ENCODE data around the gene MAPK8. TPM values are rescaled to one million over a fixed set of nuclear protein-coding genes. Genes with fewer than 3 reads are reported as not detected.

Gene MAPK8
- total RNA-seq, 1 donor from 2014 or later = 56.6 TPM

- H3K27ac Mint-ChIP-seq (ENCODE audit: unreplicated experiment) = no peak overlapping the region
- H3K9me3 Mint-ChIP-seq = peaks cover 3% of the 10 kb centered on the region
- no peak for TF ChIP-seq CTCF (conservative IDR thresholded peaks at IDR 0.05)
- H3K4me3 Mint-ChIP-seq = no peak overlapping the region
- peaks cover 8% of the 10 kb centered on the region for H3K36me3 Mint-ChIP-seq (ENCODE audit: low read depth)
- H3K27me3 Mint-ChIP-seq (ENCODE audit: low read depth) = no peaks in the 10 kb centered on the region
- peaks cover 24% of the 10 kb centered on the region for H3K4me1 Mint-ChIP-seq
- DNase-seq (ENCODE audit: low read depth, low spot score) = no peak
These were observed 54.7 kb downstream of the MAPK8 start for GRCh38 chr10:48361176-48361575.

- no peaks in the 10 kb centered on the region for H3K9me3 Mint-ChIP-seq
- no peaks in the 10 kb centered on the region for H3K36me3 Mint-ChIP-seq (ENCODE audit: low read depth)
- no peak overlapping the region for H3K4me3 Mint-ChIP-seq
- peaks cover 24% of the 10 kb centered on the region for H3K4me1 Mint-ChIP-seq
- peak; percentile 81 for TF ChIP-seq CTCF (conservative IDR thresholded peaks at IDR 0.05)
- peak; percentile 5 for DNase-seq (ENCODE audit: low read depth, low spot score)
- no peaks in the 10 kb centered on the region for H3K27me3 Mint-ChIP-seq (ENCODE audit: low read depth)
- no peak overlapping the region for H3K27ac Mint-ChIP-seq (ENCODE audit: unreplicated experiment)
These were observed 57.3 kb downstream of the MAPK8 start for GRCh38 chr10:48363617-48364355.

- no peaks in the 10 kb centered on the region for H3K9me3 Mint-ChIP-seq
- no peak overlapping the region for H3K4me3 Mint-ChIP-seq
- H3K4me1 Mint-ChIP-seq = peaks cover 24% of the 10 kb centered on the region
- H3K27me3 Mint-ChIP-seq (ENCODE audit: low read depth) = no peaks in the 10 kb centered on the region
- H3K27ac Mint-ChIP-seq (ENCODE audit: unreplicated experiment) = peak overlapping the region; percentile 86
- no peak for TF ChIP-seq CTCF (conservative IDR thresholded peaks at IDR 0.05)
- DNase-seq (ENCODE audit: low read depth, low spot score) = no peak
- H3K36me3 Mint-ChIP-seq (ENCODE audit: low read depth) = no peaks in the 10 kb centered on the region
These were observed 58.4 kb downstream of the MAPK8 start for GRCh38 chr10:48364659-48365405.

GRCh38 chr10:48365668-48366067, 59.2 kb downstream of the MAPK8 start:
- H3K27ac Mint-ChIP-seq (ENCODE audit: unreplicated experiment) = no peak overlapping the region
- H3K27me3 Mint-ChIP-seq (ENCODE audit: low read depth) = no peaks in the 10 kb centered on the region
- H3K4me3 Mint-ChIP-seq = no peak overlapping the region
- no peaks in the 10 kb centered on the region for H3K36me3 Mint-ChIP-seq (ENCODE audit: low read depth)
- no peaks in the 10 kb centered on the region for H3K9me3 Mint-ChIP-seq
- TF ChIP-seq CTCF (conservative IDR thresholded peaks at IDR 0.05) = no peak
- peaks cover 24% of the 10 kb centered on the region for H3K4me1 Mint-ChIP-seq
- DNase-seq (ENCODE audit: low read depth, low spot score) = no peak

GRCh38 chr10:48366261-48366660, 59.8 kb downstream of the MAPK8 start:
- DNase-seq (ENCODE audit: low read depth, low spot score) = no peak
- Mint-ChIP-seq H3K36me3 (ENCODE audit: low read depth) (no peaks in the 10 kb centered on the region), H3K27me3 (ENCODE audit: low read depth) (no peaks in the 10 kb centered on the region), H3K4me1 (peaks cover 22% of the 10 kb centered on the region), H3K9me3 (no peaks in the 10 kb centered on the region), H3K27ac (ENCODE audit: unreplicated experiment) (no peak overlapping the region), H3K4me3 (no peak overlapping the region)
- TF ChIP-seq CTCF (conservative IDR thresholded peaks at IDR 0.05) = no peak

All from neural crest cell (in vitro differentiated cells).